Left ventricle myocardium inferior (tissue), 1 donor: ENCODE measurements around the gene SOX13. TPM values are rescaled to one million over a fixed set of nuclear protein-coding genes. Genes with fewer than 3 reads are reported as not detected.
A peak's percentile ranks its signal among the peaks of the same experiment; 100 is the strongest.

Experiments
- DNase-seq: peaks from one replicate; pipeline ENCODE4 v3.0.0-alpha.2; 2020
- H3K27ac ChIP-seq: fragments of 200-600 bp; replicated peaks from 2 replicates; pipeline ENCODE4 v1.8.0; 2021
- H3K27me3 ChIP-seq: fragments of 200-600 bp; 2 replicates; pipeline ENCODE4 v1.8.0; 2021; ENCODE audit warnings: low read depth
- H3K36me3 ChIP-seq: fragments of 200-600 bp; 2 replicates; pipeline ENCODE4 v1.8.0; 2021
- H3K4me1 ChIP-seq: fragments of 200-600 bp; 2 replicates; pipeline ENCODE4 v1.8.0; 2021
- H3K4me3 ChIP-seq: fragments of 200-600 bp; 2 replicates; pipeline ENCODE4 v1.8.0; 2021; ENCODE audit warnings: mild to moderate bottlenecking, moderate library complexity
- H3K9me3 ChIP-seq: fragments of 200-600 bp; replicated peaks from 2 replicates; pipeline ENCODE4 v1.8.0; 2021
- CTCF ChIP-seq: fragments of 200-600 bp; IDR thresholded peaks from 2 replicates; pipeline ENCODE4 v1.8.0; 2021; ENCODE audit warnings: antibody characterized with exemption, mild to moderate bottlenecking, borderline replicate concordance
- intact Hi-C: fragments of 100-400 bp; cut with micrococcal nuclease; formaldehyde crosslinking; loops from one replicate; pipeline ENCODE4 v1.11.0; 2022
- total RNA-seq: library from RNA; stranded (reverse); fragmentation: NEBNext Ultra II Directional; extraction: Animal tissue kit (Norgen Biotek cat#: 25700); gene quantifications from one replicate; pipeline ENCODE4 v1.2.1, GENCODE V29; 2021
- donor health status: DM: no; HTN: yes; CAD: no; lungs with severe emphysema.

Gene SOX13
- total RNA-seq, 1 donor from 2014 or later = 13.1 TPM

- intact Hi-C loops = loop anchor here (2.0 to 10.0 kb wide), 3 partner anchors 45 to 233 kb away; no protein-coding TSS in a partner anchor
- H3K4me1 ChIP-seq = no peaks in the 10 kb centered on the region
- no peak overlapping the region for H3K4me3 ChIP-seq
- DNase-seq = no peak
- no peak for TF ChIP-seq CTCF
- peaks cover 39% of the 10 kb centered on the region for H3K27me3 ChIP-seq
- H3K27ac ChIP-seq = no peak overlapping the region
- H3K36me3 ChIP-seq = no peaks in the 10 kb centered on the region
- H3K9me3 ChIP-seq = no peaks in the 10 kb centered on the region
These were observed 88.9 kb downstream of the SOX13 start for GRCh38 chr1:204161609-204162493.

- intact Hi-C loops = loop anchor here (2.0 to 10.0 kb wide), 3 partner anchors 44 to 232 kb away; no protein-coding TSS in a partner anchor
- H3K27ac ChIP-seq = no peak overlapping the region
- no peaks in the 10 kb centered on the region for H3K9me3 ChIP-seq
- peak; percentile 100 for TF ChIP-seq CTCF
- no peaks in the 10 kb centered on the region for H3K36me3 ChIP-seq
- no peak overlapping the region for H3K4me3 ChIP-seq
- peaks cover 42% of the 10 kb centered on the region for H3K27me3 ChIP-seq
- DNase-seq = peak; percentile 78
- no peaks in the 10 kb centered on the region for H3K4me1 ChIP-seq
These were observed 89.7 kb downstream of the SOX13 start for GRCh38 chr1:204162494-204163074.

GRCh38 chr1:204166219-204166618 is 93.3 kb downstream of the SOX13 start, which contains the start of gene REN:
TSS of gene REN (minus strand) at chr1:204166337. CDS start at chr1:204166293, 44 bp downstream.
- Histone ChIP-seq H3K36me3 (no peaks in the 10 kb centered on the region), H3K4me3 (no peak within 1 kb of the TSS), H3K27ac (no peak within 1 kb of the TSS), H3K9me3 (peaks cover 29% of the 10 kb centered on the region), H3K4me1 (no peaks in the 10 kb centered on the region), H3K27me3 (peaks cover 25% of the 10 kb centered on the region)
- intact Hi-C loops = loop anchor here (10.0 kb wide), 1 partner anchor 229 kb away; no protein-coding TSS in a partner anchor
- TF ChIP-seq CTCF = no peak
- DNase-seq = no peak

- H3K27me3 ChIP-seq = peaks cover 15% of the 10 kb centered on the region
- H3K4me1 ChIP-seq = no peaks in the 10 kb centered on the region
- DNase-seq = no peak
- no peaks in the 10 kb centered on the region for H3K36me3 ChIP-seq
- intact Hi-C loops = loop anchor here (10.0 kb wide), 1 partner anchor 227 kb away; no protein-coding TSS in a partner anchor
- no peak for TF ChIP-seq CTCF
- no peak overlapping the region for H3K27ac ChIP-seq
- peaks cover 29% of the 10 kb centered on the region for H3K9me3 ChIP-seq
- H3K4me3 ChIP-seq = no peak overlapping the region
These were observed 94.8 kb downstream of the SOX13 start for GRCh38 chr1:204167730-204168129.

- Histone ChIP-seq H3K27me3 (peaks cover 28% of the 10 kb centered on the region), H3K27ac (no peak overlapping the region), H3K9me3 (peaks cover 29% of the 10 kb centered on the region), H3K4me3 (no peak overlapping the region), H3K4me1 (no peaks in the 10 kb centered on the region), H3K36me3 (no peaks in the 10 kb centered on the region)
- no peak for TF ChIP-seq CTCF
- DNase-seq = no peak
- intact Hi-C loops = loop anchor here (10.0 kb wide), 1 partner anchor 225 kb away; no protein-coding TSS in a partner anchor
These were observed 96.9 kb downstream of the SOX13 start for GRCh38 chr1:204169858-204170257.
